HG02798 (cell line): ENCODE measurements around the gene TMEM59L.

Experiments
- ATAC-seq: cut with Tn5 transposase; IDR thresholded peaks from one replicate; pipeline ENCODE4 v1.9.1; 2021; ENCODE audit warnings: mild to moderate bottlenecking; ENCODE audit not compliant: unreplicated experiment, poor library complexity

Gene TMEM59L

GRCh38 chr19:18655173-18655844 is 42.6 kb downstream of the TMEM59L start:
- no peak for ATAC-seq

- no peak for ATAC-seq
These were observed 43.8 kb downstream of the TMEM59L start for GRCh38 chr19:18656337-18657086.

- no peak for ATAC-seq
These were observed 45.1 kb downstream of the TMEM59L start for GRCh38 chr19:18657590-18658365.

GRCh38 chr19:18658366-18658855 is 45.7 kb downstream of the TMEM59L start:
- no peak for ATAC-seq

GRCh38 chr19:18659281-18660050 is 46.8 kb downstream of the TMEM59L start:
- no peak for ATAC-seq

GRCh38 chr19:18660051-18660910 is 47.6 kb downstream of the TMEM59L start:
- ATAC-seq, result no peak

- no peak for ATAC-seq
These were observed 48.4 kb downstream of the TMEM59L start for GRCh38 chr19:18660939-18661670.

- no peak for ATAC-seq
These were observed 50.5 kb downstream of the TMEM59L start for GRCh38 chr19:18662972-18663732.

- no peak for ATAC-seq
These were observed 51.4 kb downstream of the TMEM59L start for GRCh38 chr19:18663940-18664530.

- ATAC-seq, result no peak
These were observed 53.1 kb downstream of the TMEM59L start for GRCh38 chr19:18665771-18666202.

GRCh38 chr19:18666317-18666716 is 53.6 kb downstream of the TMEM59L start:
- ATAC-seq, result no peak

- no peak for ATAC-seq
These were observed 54.1 kb downstream of the TMEM59L start for GRCh38 chr19:18666784-18667183.

GRCh38 chr19:18667531-18668251 is 55.0 kb downstream of the TMEM59L start:
- no peak for ATAC-seq

GRCh38 chr19:18668252-18668631 is 55.6 kb downstream of the TMEM59L start:
- ATAC-seq, result no peak

- ATAC-seq, result no peak
These were observed 56.3 kb downstream of the TMEM59L start for GRCh38 chr19:18668744-18669523.

GRCh38 chr19:18669524-18669817 is 56.8 kb downstream of the TMEM59L start:
- no peak for ATAC-seq
